Ishikawa (cell line): ENCODE results near the gene CROCC2.
A peak's percentile ranks its signal among the peaks of the same experiment; 100 is the strongest.

ENCODE experiments used
- CREB1 ChIP-seq: IDR thresholded peaks from 2 replicates; pipeline ENCODE4 v1.6.1; 2012; ENCODE audit warnings: low read depth
- TAF1 ChIP-seq: IDR thresholded peaks from 2 replicates; pipeline ENCODE4 v1.6.1; 2012; ENCODE audit warnings: low read depth, mild to moderate bottlenecking
- TCF12 ChIP-seq: IDR thresholded peaks from 2 replicates; pipeline ENCODE4 v1.6.1; 2012; ENCODE audit warnings: low read depth
- TEAD4 ChIP-seq: IDR thresholded peaks from 2 replicates; pipeline ENCODE4 v1.6.1; 2012

DNA sequence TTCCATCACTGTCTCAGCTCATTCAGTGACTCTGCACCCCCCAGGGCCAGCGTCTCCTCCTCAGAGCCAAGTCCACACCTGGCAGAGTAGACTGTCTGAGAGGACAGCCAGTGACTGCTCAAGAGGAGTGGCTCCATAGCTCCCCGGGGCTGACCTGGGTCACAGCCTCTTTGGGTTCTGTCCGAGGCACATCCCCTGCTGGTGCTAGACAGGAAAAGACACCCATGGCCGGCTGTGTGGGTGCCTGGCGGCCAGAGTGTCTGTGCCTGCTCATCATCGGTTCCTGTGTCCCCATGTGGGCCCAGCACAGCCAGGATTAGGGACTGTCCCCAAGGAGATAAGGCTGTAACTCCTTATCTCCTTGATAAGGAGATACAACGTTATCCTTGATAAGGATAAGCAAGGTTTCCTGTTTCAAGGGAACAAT, 3.5 kb upstream of the CROCC2 start:
- no peak for TF ChIP-seq TEAD4
- peak; percentile 57; the same call in 1 of the 2 replicates for TF ChIP-seq TCF12
- TF ChIP-seq CREB1: no peak
- no peak for TF ChIP-seq TAF1
